Measurements from ENCODE around the gene ARID1B.
A peak's percentile ranks its signal among the peaks of the same experiment; 100 is the strongest.

Gene ARID1B

DNA sequence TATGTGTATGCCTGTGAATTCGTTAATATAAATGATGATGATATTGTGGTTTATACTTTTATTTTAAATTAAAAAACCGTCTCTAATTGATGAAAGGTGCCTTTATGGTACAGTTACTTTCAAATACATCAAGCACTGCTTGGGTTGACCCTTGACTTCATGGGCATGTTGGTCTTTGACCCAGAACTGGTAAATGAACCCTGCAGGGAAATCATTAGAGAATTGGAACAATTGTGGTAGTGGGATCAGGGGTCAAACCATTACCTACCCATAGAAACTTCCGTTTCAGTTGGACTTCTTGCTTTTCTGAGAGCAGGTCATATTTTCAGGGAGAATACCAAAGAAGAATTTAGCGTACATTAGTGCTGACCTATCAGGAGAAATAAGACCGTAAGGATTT, 288.2 kb downstream of the ARID1B start:
- H3K4me1 ChIP-seq, result peaks cover 5% of the 10 kb centered on the region
- DNase-seq (ENCODE audit: low spot score in 2 of 2), result no peak
- in situ Hi-C loops (cut with MboI; ENCODE audit: low sequenced_read_pairs), result no loop called here
- H3K4me3 ChIP-seq, result no peak overlapping the region
- H3K9me3 ChIP-seq, result no peaks in the 10 kb centered on the region
- no peaks in the 10 kb centered on the region for H3K27me3 ChIP-seq (ENCODE audit: low read depth)
- no peaks in the 10 kb centered on the region for H3K36me3 ChIP-seq (replicated peaks)

DNA sequence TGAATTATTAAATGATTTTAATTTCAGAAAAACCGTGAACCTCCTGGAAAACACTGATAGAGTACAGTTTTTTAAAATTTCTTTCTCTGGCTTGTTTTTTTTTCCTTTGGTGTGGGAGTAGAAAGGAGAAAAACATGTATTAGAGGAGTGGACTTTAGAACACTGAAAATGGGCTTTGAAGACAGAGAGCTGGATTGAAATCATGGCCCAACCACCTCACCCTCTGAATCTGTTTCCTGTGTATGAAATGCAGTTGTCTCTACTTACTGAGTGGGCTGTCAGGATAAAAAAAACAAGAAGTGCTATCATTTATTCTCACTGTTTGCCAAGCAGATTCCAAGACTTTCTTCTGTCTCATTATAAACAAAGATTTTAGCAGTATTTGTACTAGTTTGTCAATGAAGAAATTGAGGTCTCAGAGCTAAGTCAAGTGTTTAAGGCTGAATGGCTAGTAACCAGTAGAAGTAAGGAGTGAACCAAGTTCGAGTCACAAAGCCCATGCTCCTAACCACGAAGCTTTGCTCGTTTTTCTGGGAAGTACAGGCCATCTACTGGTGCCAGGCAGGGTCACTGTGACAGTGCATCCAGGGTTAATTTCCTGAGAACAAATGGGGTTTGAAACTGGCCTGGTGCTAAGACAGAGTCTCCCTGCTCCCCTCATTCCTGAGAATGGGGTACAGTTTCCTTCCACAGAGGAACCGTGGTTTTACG, 289.8 kb downstream of the ARID1B start:
- Histone ChIP-seq H3K4me3 (no peak overlapping the region), H3K36me3 (replicated peaks) (no peaks in the 10 kb centered on the region), H3K9me3 (no peaks in the 10 kb centered on the region), H3K27me3 (ENCODE audit: low read depth) (no peaks in the 10 kb centered on the region), H3K4me1 (peaks cover 17% of the 10 kb centered on the region)
- no peak for DNase-seq (ENCODE audit: low spot score in 2 of 2)
- in situ Hi-C loops (cut with MboI; ENCODE audit: low sequenced_read_pairs), result no loop called here

DNA sequence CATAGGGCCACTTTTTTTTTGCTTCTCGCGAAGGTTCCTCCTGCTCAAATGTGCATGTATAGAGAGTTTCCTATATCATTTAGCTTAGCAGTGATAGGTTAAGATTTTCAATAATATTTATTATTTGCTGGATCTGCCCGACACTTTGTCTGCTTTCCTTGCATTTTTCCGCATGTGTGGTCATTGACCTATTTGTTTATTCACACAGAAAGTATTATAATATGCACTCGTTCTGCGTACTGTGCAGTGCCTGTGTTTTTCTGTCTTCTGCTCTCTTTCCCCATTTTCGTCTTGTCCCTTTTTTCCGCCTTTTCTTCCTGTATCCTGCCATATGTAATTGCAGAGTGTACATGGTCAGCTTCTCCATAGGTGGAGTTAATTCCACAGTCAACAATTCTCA, 290.3 kb downstream of the ARID1B start:
- Histone ChIP-seq H3K4me1 (peaks cover 21% of the 10 kb centered on the region), H3K4me3 (no peak overlapping the region)
- no peak for DNase-seq (ENCODE audit: low spot score in 2 of 2)

DNA sequence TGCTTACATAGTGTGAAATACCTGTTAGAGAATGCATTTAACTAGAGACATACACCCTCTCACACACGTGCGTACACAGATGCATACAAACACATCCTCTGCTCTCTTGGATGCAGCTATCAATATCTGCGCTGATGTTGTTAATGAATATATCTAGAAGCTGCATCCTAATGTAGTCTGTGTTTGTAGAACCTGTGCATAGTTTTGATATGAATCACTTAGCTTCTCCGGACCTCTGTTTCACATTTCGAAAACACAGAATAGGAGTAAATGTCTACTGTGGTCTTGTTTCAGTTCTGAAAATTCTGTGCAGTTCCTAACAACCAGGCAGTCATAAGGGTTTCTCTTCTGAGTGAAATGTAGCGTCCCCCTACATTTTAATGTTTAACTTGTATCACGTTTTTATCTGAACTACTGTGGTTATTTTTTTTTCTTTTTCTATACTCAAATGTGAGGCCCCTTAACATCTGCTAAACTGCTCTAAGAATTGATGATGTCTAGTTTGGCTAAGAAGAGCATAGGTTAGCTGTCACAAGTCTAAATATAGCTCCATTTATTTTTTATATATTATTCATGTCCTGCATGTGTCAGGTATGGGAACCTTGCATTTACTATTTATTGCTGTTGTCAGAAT, 291.6 kb downstream of the ARID1B start:
- peaks cover 21% of the 10 kb centered on the region for H3K4me1 ChIP-seq
- no peak for DNase-seq (ENCODE audit: low spot score in 2 of 2)

More for the DNA sequence above, 290.3 kb downstream of the ARID1B start:
- in situ Hi-C loops (cut with MboI; ENCODE audit: low sequenced_read_pairs), result no loop called here
- no peaks in the 10 kb centered on the region for H3K36me3 ChIP-seq (replicated peaks)
- H3K9me3 ChIP-seq, result no peaks in the 10 kb centered on the region
- no peaks in the 10 kb centered on the region for H3K27me3 ChIP-seq (ENCODE audit: low read depth)

DNA sequence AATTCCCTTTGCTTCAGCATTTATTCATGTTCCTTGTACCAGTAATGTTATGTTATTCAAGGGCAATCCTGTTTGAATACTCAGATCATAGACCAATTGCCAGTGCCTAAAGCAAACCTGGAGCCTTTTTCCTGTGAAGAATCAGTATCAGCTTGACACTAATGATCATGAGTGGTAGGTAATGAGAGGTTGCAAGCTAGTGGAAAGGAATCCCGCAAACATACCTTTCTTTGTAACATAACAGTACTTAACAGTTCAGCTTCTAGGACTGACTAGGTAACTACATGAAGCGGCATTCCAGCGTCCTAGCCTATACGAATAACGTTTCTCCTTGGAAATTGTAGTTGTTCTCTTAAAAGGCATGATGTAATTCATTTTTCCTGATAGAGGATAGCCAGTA, 292.4 kb downstream of the ARID1B start:
- Histone ChIP-seq H3K36me3 (replicated peaks) (no peaks in the 10 kb centered on the region), H3K4me3 (no peak overlapping the region), H3K27me3 (ENCODE audit: low read depth) (no peaks in the 10 kb centered on the region), H3K4me1 (peaks cover 21% of the 10 kb centered on the region), H3K9me3 (no peaks in the 10 kb centered on the region)
- no peak for DNase-seq (ENCODE audit: low spot score in 2 of 2)
- in situ Hi-C loops (cut with MboI; ENCODE audit: low sequenced_read_pairs), result no loop called here

More for the DNA sequence above, 291.6 kb downstream of the ARID1B start:
- in situ Hi-C loops (cut with MboI; ENCODE audit: low sequenced_read_pairs), result no loop called here
- H3K4me3 ChIP-seq, result no peak overlapping the region
- no peaks in the 10 kb centered on the region for H3K9me3 ChIP-seq
- no peaks in the 10 kb centered on the region for H3K27me3 ChIP-seq (ENCODE audit: low read depth)
- H3K36me3 ChIP-seq (replicated peaks), result no peaks in the 10 kb centered on the region

DNA sequence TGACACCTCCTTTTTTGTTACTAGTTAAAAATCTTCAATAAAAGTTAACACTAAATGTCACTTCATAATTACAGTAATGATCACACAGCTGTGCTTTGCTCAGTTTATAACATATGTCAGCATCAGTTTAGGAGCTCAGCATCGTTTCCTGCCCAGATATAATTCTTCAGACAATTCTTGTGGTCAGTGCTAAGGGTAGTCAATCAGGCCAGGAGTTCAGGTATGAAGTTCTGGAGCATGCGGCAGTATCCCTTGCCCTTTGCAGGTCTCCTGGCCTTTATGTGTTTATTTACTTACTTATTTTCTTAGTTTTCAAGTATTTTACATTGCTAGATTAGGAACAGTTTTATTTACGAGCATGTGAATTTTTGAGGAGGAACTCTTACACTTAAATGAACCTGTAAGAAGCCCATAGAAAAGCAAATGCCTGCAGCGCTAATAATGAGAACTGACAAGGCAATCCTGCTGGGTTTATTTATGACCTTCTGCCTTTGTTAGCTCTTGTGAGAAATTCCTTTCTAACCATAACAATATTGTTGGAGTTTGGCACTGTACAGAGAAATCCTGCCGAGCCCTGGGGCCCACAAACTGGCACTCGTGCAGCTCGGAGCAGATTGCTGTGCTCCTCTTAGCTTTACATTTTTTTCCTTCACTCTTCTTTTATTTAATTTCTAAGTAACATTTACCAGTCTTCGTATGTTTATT, 293.4 kb downstream of the ARID1B start:
- no peaks in the 10 kb centered on the region for H3K9me3 ChIP-seq
- no peak overlapping the region for H3K4me3 ChIP-seq
- H3K27me3 ChIP-seq (ENCODE audit: low read depth), result no peaks in the 10 kb centered on the region
- H3K4me1 ChIP-seq, result peaks cover 21% of the 10 kb centered on the region
- no peaks in the 10 kb centered on the region for H3K36me3 ChIP-seq (replicated peaks)
- DNase-seq (ENCODE audit: low spot score in 2 of 2), result peak; percentile 82 to 99
- in situ Hi-C loops (cut with MboI; ENCODE audit: low sequenced_read_pairs), result no loop called here

DNA sequence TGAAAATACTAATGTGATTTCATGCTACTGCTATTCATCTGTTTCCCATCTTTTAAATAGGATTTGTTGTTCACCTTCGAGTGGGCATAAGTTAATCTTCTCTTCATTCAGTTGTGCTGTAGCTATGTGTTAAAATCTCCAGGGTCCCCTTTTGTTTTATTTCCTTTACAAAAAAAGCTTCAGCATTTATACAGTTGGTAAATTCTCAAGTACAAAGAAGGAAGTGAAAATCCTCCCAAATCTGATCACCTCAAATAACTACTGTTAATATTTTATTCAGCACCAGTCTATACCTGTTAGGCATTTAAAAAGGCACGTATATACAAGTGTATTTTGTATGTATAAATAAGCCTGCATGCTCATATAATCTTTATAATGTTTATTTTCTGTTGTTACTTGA, 294.9 kb downstream of the ARID1B start:
- H3K4me3 ChIP-seq, result no peak overlapping the region
- no peaks in the 10 kb centered on the region for H3K27me3 ChIP-seq (ENCODE audit: low read depth)
- peaks cover 21% of the 10 kb centered on the region for H3K4me1 ChIP-seq
- in situ Hi-C loops (cut with MboI; ENCODE audit: low sequenced_read_pairs), result no loop called here
- no peaks in the 10 kb centered on the region for H3K36me3 ChIP-seq (replicated peaks)
- no peak for DNase-seq (ENCODE audit: low spot score in 2 of 2)
- H3K9me3 ChIP-seq, result no peaks in the 10 kb centered on the region

DNA sequence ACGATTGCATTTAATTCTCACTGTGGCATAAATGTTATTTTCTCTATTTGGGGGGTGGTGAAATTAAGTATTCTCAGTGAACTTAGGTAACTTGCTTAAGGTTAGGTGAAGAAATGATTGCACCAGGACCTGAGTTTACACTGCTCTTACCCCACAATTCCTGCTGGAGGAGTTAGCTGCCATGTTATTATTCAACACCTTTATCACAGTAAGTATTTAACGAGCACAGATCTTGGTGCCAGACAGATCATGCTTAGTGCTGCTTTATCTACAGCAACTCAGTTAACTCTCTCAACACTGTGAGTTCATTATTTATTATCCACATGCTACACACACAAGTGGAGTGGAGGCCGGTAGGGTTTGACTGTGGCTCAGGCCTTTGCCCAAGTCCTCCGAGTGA, 296.4 kb downstream of the ARID1B start:
- Histone ChIP-seq H3K4me1 (peaks cover 34% of the 10 kb centered on the region), H3K27me3 (ENCODE audit: low read depth) (no peaks in the 10 kb centered on the region), H3K9me3 (no peaks in the 10 kb centered on the region), H3K36me3 (replicated peaks) (no peaks in the 10 kb centered on the region), H3K4me3 (no peak overlapping the region)
- in situ Hi-C loops (cut with MboI; ENCODE audit: low sequenced_read_pairs), result no loop called here
- no peak for DNase-seq (ENCODE audit: low spot score in 2 of 2)

DNA sequence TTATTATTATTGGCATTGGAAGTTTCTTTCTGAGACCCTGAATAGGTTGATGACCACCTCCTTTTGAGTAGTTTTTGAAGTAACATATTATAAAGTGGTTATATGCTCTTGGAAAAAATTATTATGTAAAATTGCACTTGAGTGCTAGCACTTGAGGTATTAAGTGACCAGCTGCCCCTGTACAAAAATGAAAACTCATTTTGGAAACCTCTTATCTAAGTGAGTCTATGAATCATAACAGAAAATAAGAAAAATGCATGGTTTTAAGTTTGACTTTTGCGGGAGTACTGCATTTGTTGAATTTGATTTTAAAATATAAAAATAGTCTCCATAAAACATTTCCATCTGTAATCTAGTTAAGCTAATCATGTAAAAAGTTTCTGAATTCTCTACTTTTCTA, 297.8 kb downstream of the ARID1B start:
- no peaks in the 10 kb centered on the region for H3K27me3 ChIP-seq (ENCODE audit: low read depth)
- in situ Hi-C loops (cut with MboI; ENCODE audit: low sequenced_read_pairs), result no loop called here
- no peak for DNase-seq (ENCODE audit: low spot score in 2 of 2)
- no peaks in the 10 kb centered on the region for H3K9me3 ChIP-seq
- H3K36me3 ChIP-seq (replicated peaks), result no peaks in the 10 kb centered on the region
- peaks cover 39% of the 10 kb centered on the region for H3K4me1 ChIP-seq
- no peak overlapping the region for H3K4me3 ChIP-seq

DNA sequence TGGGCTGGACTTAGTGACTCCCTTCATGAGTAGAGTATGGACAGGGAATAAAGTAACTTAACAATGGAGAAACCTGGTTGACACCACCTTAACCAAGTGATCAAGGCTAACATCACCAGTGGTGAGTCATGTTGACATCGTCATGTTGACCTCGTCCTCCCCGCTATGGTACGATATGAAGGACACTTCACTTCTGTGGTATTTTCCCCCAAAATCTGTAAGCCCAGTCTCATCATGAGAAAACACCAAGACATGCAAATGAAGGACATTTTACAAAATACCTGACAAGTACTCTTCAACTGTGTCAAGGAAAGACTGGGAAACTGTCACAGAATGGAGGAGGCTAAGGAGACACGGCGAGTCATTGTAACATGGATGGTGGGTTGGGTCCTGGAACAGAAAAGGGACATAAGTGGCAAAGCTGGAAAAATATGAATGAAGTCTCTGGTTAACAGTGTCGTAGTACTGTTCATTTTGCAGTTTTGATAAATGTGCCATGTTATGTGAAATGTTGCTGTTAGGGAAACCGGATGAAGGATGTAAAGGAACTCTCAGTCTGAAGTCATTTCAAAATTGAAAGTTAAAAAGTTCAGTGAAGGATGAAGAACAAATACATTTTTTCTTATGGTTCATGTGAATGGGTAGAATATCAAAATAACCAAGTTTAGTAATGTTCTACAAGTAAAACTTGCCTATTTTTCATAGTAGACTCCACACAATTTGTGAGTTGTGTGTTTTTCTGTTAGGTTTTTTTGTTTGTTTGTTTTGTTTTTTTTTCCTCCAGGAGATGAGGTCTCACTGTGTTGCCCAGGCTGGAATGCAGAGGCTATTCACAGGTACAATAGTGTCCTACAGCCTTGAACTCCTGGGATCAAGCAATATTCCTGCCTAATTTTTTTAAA, 298.6 kb downstream of the ARID1B start:
- in situ Hi-C loops (cut with MboI; ENCODE audit: low sequenced_read_pairs), result no loop called here
- no peak overlapping the region for H3K4me3 ChIP-seq
- no peaks in the 10 kb centered on the region for H3K9me3 ChIP-seq
- H3K36me3 ChIP-seq (replicated peaks), result no peaks in the 10 kb centered on the region
- no peaks in the 10 kb centered on the region for H3K27me3 ChIP-seq (ENCODE audit: low read depth)
- H3K4me1 ChIP-seq, result peaks cover 38% of the 10 kb centered on the region
- DNase-seq (ENCODE audit: low spot score in 2 of 2), result no peak

DNA sequence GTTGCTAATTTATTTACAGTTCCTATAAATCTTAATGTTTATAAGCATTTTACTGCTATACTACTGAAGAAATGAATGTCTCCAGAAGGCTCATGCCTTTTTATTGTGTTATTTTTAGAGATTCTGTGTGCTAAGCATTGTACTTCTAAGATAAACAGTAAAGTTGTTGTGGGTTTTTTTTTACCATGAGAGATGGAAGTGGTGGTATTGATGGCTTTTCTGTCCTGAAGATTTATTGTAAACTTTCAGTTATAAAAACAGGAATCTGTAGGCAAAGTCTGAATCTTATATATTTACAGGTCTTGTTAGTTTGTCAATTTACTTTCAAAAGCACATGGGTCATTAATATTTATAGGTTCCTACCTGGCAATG, 299.3 kb downstream of the ARID1B start:
- Histone ChIP-seq H3K27me3 (ENCODE audit: low read depth) (no peaks in the 10 kb centered on the region), H3K36me3 (replicated peaks) (no peaks in the 10 kb centered on the region), H3K4me1 (peaks cover 38% of the 10 kb centered on the region), H3K9me3 (no peaks in the 10 kb centered on the region), H3K4me3 (no peak overlapping the region)
- DNase-seq (ENCODE audit: low spot score in 2 of 2), result no peak
- in situ Hi-C loops (cut with MboI; ENCODE audit: low sequenced_read_pairs), result no loop called here

DNA sequence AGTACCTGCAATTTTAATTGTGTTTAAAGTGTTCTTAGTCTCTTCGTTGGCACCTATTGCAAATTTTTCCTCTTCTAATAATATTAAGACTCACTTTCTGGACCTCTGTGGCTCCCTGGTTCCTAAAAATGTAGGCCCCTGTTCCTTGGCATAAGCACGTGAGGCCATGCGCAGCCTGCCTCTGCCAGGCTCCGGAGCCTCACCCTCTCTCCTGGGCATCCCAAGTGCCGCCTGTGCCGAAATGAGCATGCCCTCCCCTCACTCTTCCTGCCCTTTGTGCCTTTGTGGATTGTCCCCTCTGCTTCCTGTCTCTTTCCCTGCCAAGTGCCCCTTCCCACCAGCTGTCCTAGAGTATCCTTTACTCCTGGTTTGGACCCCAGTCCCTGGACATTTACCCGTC, 300.1 kb downstream of the ARID1B start:
- no peak for DNase-seq (ENCODE audit: low spot score in 2 of 2)
- H3K9me3 ChIP-seq, result no peaks in the 10 kb centered on the region
- peaks cover 31% of the 10 kb centered on the region for H3K4me1 ChIP-seq
- no peaks in the 10 kb centered on the region for H3K36me3 ChIP-seq (replicated peaks)
- in situ Hi-C loops (cut with MboI; ENCODE audit: low sequenced_read_pairs), result no loop called here
- no peaks in the 10 kb centered on the region for H3K27me3 ChIP-seq (ENCODE audit: low read depth)
- H3K4me3 ChIP-seq, result no peak overlapping the region

DNA sequence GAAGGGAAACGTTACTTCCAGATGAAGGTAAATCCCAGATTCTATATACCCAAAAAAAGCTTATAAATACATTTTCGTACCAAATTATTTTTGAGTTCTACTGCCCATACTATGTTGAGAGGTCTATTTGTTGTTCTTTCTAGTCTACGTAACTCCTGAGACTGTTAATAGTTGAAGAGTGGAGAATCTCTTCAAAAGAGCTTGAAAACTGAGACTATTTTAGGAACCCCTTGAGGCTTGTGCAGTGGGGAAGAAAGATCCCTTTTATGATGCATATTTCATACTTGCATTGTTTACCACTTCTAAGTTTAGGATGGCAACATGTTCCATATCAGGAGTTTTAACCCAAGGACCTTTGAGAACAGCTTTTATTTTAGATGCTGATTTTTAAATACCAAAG, 301.1 kb downstream of the ARID1B start:
- DNase-seq (ENCODE audit: low spot score in 2 of 2), result peak in 1 of 2 experiments; percentile 76
- H3K4me1 ChIP-seq, result peaks cover 30% of the 10 kb centered on the region
- in situ Hi-C loops (cut with MboI; ENCODE audit: low sequenced_read_pairs), result no loop called here
- no peak overlapping the region for H3K4me3 ChIP-seq
- no peaks in the 10 kb centered on the region for H3K27me3 ChIP-seq (ENCODE audit: low read depth)
- H3K9me3 ChIP-seq, result no peaks in the 10 kb centered on the region
- no peaks in the 10 kb centered on the region for H3K36me3 ChIP-seq (replicated peaks)

Measured in HAP-1 (cell line).